Lung (tissue), 12 donors: ENCODE data around the gene CHST7. TPM values are rescaled to one million over a fixed set of nuclear protein-coding genes. Genes with fewer than 3 reads are reported as not detected.

Experiments
- ATAC-seq: fragments of 200-7000 bp; cut with Tn5 transposase; one replicate; pipeline ENCODE4 v1.9.1; 2020; ENCODE audit warnings: moderate number of reproducible peaks; ENCODE audit not compliant: insufficient read depth, low FRiP score
- DNase-seq, 3 donors: peaks; one replicate each; pipeline ENCODE4 v3.0.0-alpha.2; 2013 to 2017
- H3K27ac ChIP-seq, 2 donors: one replicate each; pipeline ENCODE4 v1.5.1; 2013; ENCODE audit warnings: mild to moderate bottlenecking in 2 of 2, moderate library complexity in 2 of 2, control low read depth in 1 of 2, inconsistent platforms in 1 of 2, low read depth in 1 of 2, low read length in 1 of 2
- H3K27me3 ChIP-seq, 3 donors: one replicate each; pipeline ENCODE4 v1.5.1; 2013; ENCODE audit warnings: low read length in 2 of 3; ENCODE audit not compliant: control insufficient read depth in 3 of 3, insufficient read depth in 3 of 3
- H3K36me3 ChIP-seq, 4 donors: one replicate each; pipeline ENCODE4 v1.5.1; 2013; ENCODE audit warnings: low read length in 4 of 4, mild to moderate bottlenecking in 1 of 4, moderate library complexity in 1 of 4; ENCODE audit not compliant: control insufficient read depth in 4 of 4, insufficient read depth in 4 of 4
- H3K4me1 ChIP-seq, 5 donors: one replicate each; pipeline ENCODE4 v1.5.1; 2013; ENCODE audit warnings: low read length in 5 of 5, mild to moderate bottlenecking in 2 of 5, moderate library complexity in 1 of 5; ENCODE audit not compliant: control insufficient read depth in 5 of 5, insufficient read depth in 5 of 5
- H3K4me3 ChIP-seq: one replicate; pipeline ENCODE4 v1.5.1; 2013; ENCODE audit warnings: mild to moderate bottlenecking, control low read depth, moderate library complexity
- H3K9ac ChIP-seq, 2 donors: one replicate each; pipeline ENCODE4 v1.5.1; 2013; ENCODE audit warnings: low read length in 2 of 2, control low read depth in 1 of 2; ENCODE audit not compliant: insufficient read depth in 1 of 2
- H3K9me3 ChIP-seq, 4 donors: one replicate each; pipeline ENCODE4 v1.5.1; 2013; ENCODE audit warnings: low read length in 3 of 4, mild to moderate bottlenecking in 1 of 4, moderate library complexity in 1 of 4; ENCODE audit not compliant: control insufficient read depth in 4 of 4, insufficient read depth in 3 of 4
- CTCF ChIP-seq: IDR thresholded peaks from 2 replicates; pipeline ENCODE4 v1.5.1; 2012; ENCODE audit warnings: mild to moderate bottlenecking; ENCODE audit errors: control extremely low read depth, extremely low read depth
- WGBS, 2 donors: extraction: QIAGEN DNeasy Blood & Tissue Kit; methylation state at CpG; one replicate each; pipeline ENCODE4 v1.1.7; 2013; 5-methylcytosine and 5-hydroxymethylcytosine counted together
- polyA plus RNA-seq, 2 donors: library from polyadenylated mRNA; stranded (reverse); fragments of 200-250 nt; gene quantifications; one replicate each; pipeline ENCODE4 v1.2.1, GENCODE V29; 2013
- total RNA-seq, 2 donors: library from RNA; depleted of rRNA in 1 of 2; stranded (reverse); fragments of >200 nt in 1 of 2; gene quantifications; one replicate each; pipeline ENCODE4 v1.2.1, GENCODE V29; 2014 to 2021
- donor health status: control.
- donor health status: control.
- donor health status: Bipolar disorder and iron deficiency.
- donor health status: healthy.
- donor health status: DM: yes; HTN: yes; CAD: no.

The CHST7 gene
- total and polyA plus RNA-seq, 4 donors: 2.0 to 8.5 (median 7.9) TPM

DNA sequence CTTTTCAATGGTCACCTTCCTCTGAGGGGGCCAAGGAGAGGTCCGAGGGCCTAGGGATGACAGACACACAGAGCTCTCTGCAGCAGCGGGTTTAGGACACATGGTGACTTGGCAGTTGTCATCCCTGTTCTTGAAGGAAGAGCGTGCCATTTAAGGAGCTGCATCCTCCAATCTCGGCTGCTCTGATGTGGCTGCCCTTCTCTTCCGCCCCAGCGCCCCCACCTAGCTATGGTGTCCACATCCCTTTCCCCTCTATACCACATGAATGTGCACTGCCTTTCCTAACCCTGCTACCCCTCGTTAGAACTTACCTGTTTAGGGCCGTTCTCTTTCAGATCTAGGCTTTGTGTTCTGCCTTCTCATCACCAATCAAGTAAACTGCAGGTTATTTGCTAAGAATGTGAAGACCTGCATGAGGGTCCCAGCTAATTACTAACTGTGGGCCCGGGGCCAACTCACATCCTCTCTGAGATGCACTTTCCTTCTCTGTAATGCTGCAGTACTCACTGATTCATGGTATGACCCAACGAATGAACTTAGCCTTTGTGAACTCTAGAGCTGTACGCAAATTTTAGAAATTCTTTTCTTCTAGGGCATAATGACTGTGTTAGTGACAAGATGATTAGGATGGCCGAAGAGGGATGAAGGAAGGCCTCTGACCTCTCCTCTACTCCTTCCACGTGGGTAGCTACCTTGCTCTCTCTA, 38.2 kb downstream of the CHST7 start:
- Histone ChIP-seq H3K27ac (no peak overlapping the region), H3K9ac (no peak overlapping the region), H3K9me3 (peaks cover 0 to 7% (median 0%) of the 10 kb centered on the region in 4 donors), H3K4me1 (no peaks in the 10 kb centered on the region), H3K27me3 (peaks cover 0 to 2% (median 0%) of the 10 kb centered on the region in 3 donors), H3K4me3 (no peak overlapping the region), H3K36me3 (no peaks in the 10 kb centered on the region)
- no peak for DNase-seq
- no peak for TF ChIP-seq CTCF
- no peak for ATAC-seq
- WGBS, 2 donors: 78 to 84% methylated on average over 13 of the region's 13 CpGs

- ATAC-seq (no peak), DNase-seq (no peak)
- H3K9me3 ChIP-seq: peaks cover 0 to 5% (median 1%) of the 10 kb centered on the region in 4 donors
- H3K27ac ChIP-seq: no peak overlapping the region
- no peaks in the 10 kb centered on the region for H3K36me3 ChIP-seq
- no peak overlapping the region for H3K4me3 ChIP-seq
- H3K27me3 ChIP-seq: peaks cover 0 to 5% (median 0%) of the 10 kb centered on the region in 3 donors
- H3K9ac ChIP-seq: no peak overlapping the region
- no peak for TF ChIP-seq CTCF
- H3K4me1 ChIP-seq: no peaks in the 10 kb centered on the region
These were observed 44.3 kb downstream of the CHST7 start for GRCh38 chrX:46617906-46618305.

- H3K9ac ChIP-seq: no peak overlapping the region
- peaks cover 0 to 11% (median 0%) of the 10 kb centered on the region in 3 donors for H3K27me3 ChIP-seq
- no peak overlapping the region for H3K4me3 ChIP-seq
- no peak for TF ChIP-seq CTCF
- H3K36me3 ChIP-seq: no peaks in the 10 kb centered on the region
- H3K4me1 ChIP-seq: peaks cover 0 to 5% (median 0%) of the 10 kb centered on the region in 5 donors
- H3K9me3 ChIP-seq: peaks cover 0 to 5% (median 1%) of the 10 kb centered on the region in 4 donors
- ATAC-seq (no peak), DNase-seq (no peak)
- no peak overlapping the region for H3K27ac ChIP-seq
These were observed 45.4 kb downstream of the CHST7 start for GRCh38 chrX:46618947-46619346.
